Activated T-cell treated with anti-CD3 and anti-CD28 coated beads, Interleukin-2, amount 50 U/mL, for 24 hours (primary cell): Measurements from ENCODE around the gene HPS5.
A peak's percentile ranks its signal among the peaks of the same experiment; 100 is the strongest.
"Not testable (repeated sequence)": the region's sequence is repeated elsewhere in the genome, so short reads cannot be mapped to it uniquely, and the experiment has no call there.

Experiments used
- DNase-seq: peaks from one replicate; pipeline ENCODE4 v3.0.0-alpha.2; 2020
- H3K27ac Mint-ChIP-seq: 2 replicates; pipeline ENCODE4 v1.8.0; 2020; ENCODE audit warnings: mild to moderate bottlenecking, mixed read lengths
- H3K27me3 Mint-ChIP-seq: 2 replicates; pipeline ENCODE4 v1.8.0; 2020; ENCODE audit warnings: mixed read lengths
- H3K36me3 Mint-ChIP-seq: 2 replicates; pipeline ENCODE4 v1.8.0; 2020; ENCODE audit warnings: low read depth, mixed read lengths
- H3K4me1 Mint-ChIP-seq: 2 replicates; pipeline ENCODE4 v1.8.0; 2020; ENCODE audit warnings: low read depth, mixed read lengths
- H3K4me3 Mint-ChIP-seq: 2 replicates; pipeline ENCODE4 v1.8.0; 2020; ENCODE audit warnings: mild to moderate bottlenecking, moderate library complexity, mixed read lengths
- H3K9me3 Mint-ChIP-seq: 2 replicates; pipeline ENCODE4 v1.8.0; 2020; ENCODE audit warnings: mixed read lengths

Gene HPS5

GRCh38 chr11:18332302-18332701 lies 10.4 kb upstream of the HPS5 start:
- Mint-ChIP-seq H3K27ac (peak overlapping the region; percentile 86), H3K27me3 (no peaks in the 10 kb centered on the region), H3K4me1 (peaks cover 56% of the 10 kb centered on the region), H3K9me3 (no peaks in the 10 kb centered on the region), H3K4me3 (no peak overlapping the region), H3K36me3 (peaks cover 89% of the 10 kb centered on the region)
- no peak for DNase-seq

GRCh38 chr11:18330921-18331320 lies 9.0 kb upstream of the HPS5 start:
- H3K9me3 Mint-ChIP-seq: no peaks in the 10 kb centered on the region
- peaks cover 62% of the 10 kb centered on the region for H3K4me1 Mint-ChIP-seq
- H3K27me3 Mint-ChIP-seq: no peaks in the 10 kb centered on the region
- peak overlapping the region; percentile 37 for H3K27ac Mint-ChIP-seq
- H3K36me3 Mint-ChIP-seq: peaks cover 85% of the 10 kb centered on the region
- no peak for DNase-seq
- no peak overlapping the region for H3K4me3 Mint-ChIP-seq

GRCh38 chr11:18329196-18329870 lies 7.4 kb upstream of the HPS5 start:
- Mint-ChIP-seq H3K36me3 (peaks cover 86% of the 10 kb centered on the region), H3K4me3 (peak overlapping the region; percentile 3), H3K9me3 (no peaks in the 10 kb centered on the region), H3K27me3 (no peaks in the 10 kb centered on the region), H3K4me1 (peaks cover 68% of the 10 kb centered on the region), H3K27ac (peak overlapping the region; percentile 90)
- no peak for DNase-seq

- H3K27ac Mint-ChIP-seq: peak overlapping the region; percentile 100
- DNase-seq: no peak
- H3K36me3 Mint-ChIP-seq: peaks cover 78% of the 10 kb centered on the region
- H3K4me3 Mint-ChIP-seq: peak overlapping the region; percentile 98
- H3K9me3 Mint-ChIP-seq: no peaks in the 10 kb centered on the region
- no peaks in the 10 kb centered on the region for H3K27me3 Mint-ChIP-seq
- peaks cover 67% of the 10 kb centered on the region for H3K4me1 Mint-ChIP-seq
These were observed 2.4 kb upstream of the HPS5 start for GRCh38 chr11:18324381-18324780.

GRCh38 chr11:18323881-18324280 lies 1.9 kb upstream of the HPS5 start:
- peak overlapping the region; percentile 100 for H3K27ac Mint-ChIP-seq
- not testable (repeated sequence) for DNase-seq, H3K9me3 Mint-ChIP-seq, H3K27me3 Mint-ChIP-seq
- H3K36me3 Mint-ChIP-seq: peaks cover 73% of the 10 kb centered on the region
- H3K4me1 Mint-ChIP-seq: peaks cover 67% of the 10 kb centered on the region
- H3K4me3 Mint-ChIP-seq: peak overlapping the region; percentile 98

- Mint-ChIP-seq H3K9me3 (no peaks in the 10 kb centered on the region), H3K36me3 (peaks cover 76% of the 10 kb centered on the region), H3K4me3 (peak overlapping the region; percentile 98), H3K27ac (peak overlapping the region; percentile 100), H3K4me1 (peaks cover 70% of the 10 kb centered on the region), H3K27me3 (no peaks in the 10 kb centered on the region)
- no peak for DNase-seq
These were observed 1.1 kb upstream of the HPS5 start for GRCh38 chr11:18322818-18323570.

- peaks cover 72% of the 10 kb centered on the region for H3K4me1 Mint-ChIP-seq
- no peaks in the 10 kb centered on the region for H3K27me3 Mint-ChIP-seq
- no peaks in the 10 kb centered on the region for H3K9me3 Mint-ChIP-seq
These were observed 367 bp downstream of the HPS5 start for GRCh38 chr11:18321578-18321968.

GRCh38 chr11:18320617-18321016 lies 1.3 kb downstream of the HPS5 start:
- H3K4me3 Mint-ChIP-seq: peak overlapping the region; percentile 98
- no peak for DNase-seq
- peaks cover 66% of the 10 kb centered on the region for H3K4me1 Mint-ChIP-seq
- no peaks in the 10 kb centered on the region for H3K9me3 Mint-ChIP-seq
- H3K27ac Mint-ChIP-seq: peak overlapping the region; percentile 20
- H3K27me3 Mint-ChIP-seq: no peaks in the 10 kb centered on the region
- H3K36me3 Mint-ChIP-seq: peaks cover 79% of the 10 kb centered on the region

More at GRCh38 chr11:18321578-18321968, 367 bp downstream of the HPS5 start:
- Mint-ChIP-seq H3K36me3 (peaks cover 76% of the 10 kb centered on the region), H3K4me3 (peak overlapping the region; percentile 98), H3K27ac (peak overlapping the region; percentile 100)
- DNase-seq: no peak

- H3K9me3 Mint-ChIP-seq: no peaks in the 10 kb centered on the region
- peaks cover 62% of the 10 kb centered on the region for H3K4me1 Mint-ChIP-seq
- H3K27me3 Mint-ChIP-seq: no peaks in the 10 kb centered on the region
- peaks cover 77% of the 10 kb centered on the region for H3K36me3 Mint-ChIP-seq
- peak overlapping the region; percentile 51 for H3K27ac Mint-ChIP-seq
- DNase-seq: no peak
- peak overlapping the region; percentile 98 for H3K4me3 Mint-ChIP-seq
These were observed 2.0 kb downstream of the HPS5 start for GRCh38 chr11:18319914-18320313.

- H3K9me3 Mint-ChIP-seq: no peaks in the 10 kb centered on the region
- no peak overlapping the region for H3K4me3 Mint-ChIP-seq
- peaks cover 64% of the 10 kb centered on the region for H3K36me3 Mint-ChIP-seq
- no peak for DNase-seq
- peaks cover 52% of the 10 kb centered on the region for H3K4me1 Mint-ChIP-seq
- no peak overlapping the region for H3K27ac Mint-ChIP-seq
- H3K27me3 Mint-ChIP-seq: no peaks in the 10 kb centered on the region
These were observed 4.4 kb downstream of the HPS5 start for GRCh38 chr11:18317551-18317950.

- H3K4me1 Mint-ChIP-seq: peaks cover 47% of the 10 kb centered on the region
- H3K36me3 Mint-ChIP-seq: peaks cover 63% of the 10 kb centered on the region
- DNase-seq: no peak
- no peak overlapping the region for H3K4me3 Mint-ChIP-seq
- H3K27me3 Mint-ChIP-seq: no peaks in the 10 kb centered on the region
- H3K27ac Mint-ChIP-seq: no peak overlapping the region
- H3K9me3 Mint-ChIP-seq: no peaks in the 10 kb centered on the region
These were observed 6.0 kb downstream of the HPS5 start for GRCh38 chr11:18315893-18316292.

GRCh38 chr11:18314784-18315523 lies 7.0 kb downstream of the HPS5 start:
- Mint-ChIP-seq H3K4me3 (no peak overlapping the region), H3K27ac (no peak overlapping the region), H3K36me3 (peaks cover 73% of the 10 kb centered on the region), H3K9me3 (no peaks in the 10 kb centered on the region), H3K27me3 (no peaks in the 10 kb centered on the region), H3K4me1 (peaks cover 39% of the 10 kb centered on the region)
- no peak for DNase-seq

GRCh38 chr11:18313965-18314763 lies 7.8 kb downstream of the HPS5 start:
- Mint-ChIP-seq H3K4me3 (no peak overlapping the region), H3K36me3 (peaks cover 76% of the 10 kb centered on the region), H3K27me3 (no peaks in the 10 kb centered on the region), H3K4me1 (peaks cover 31% of the 10 kb centered on the region), H3K27ac (no peak overlapping the region), H3K9me3 (no peaks in the 10 kb centered on the region)
- DNase-seq: no peak
